SW480 (cell line): Measurements from ENCODE around the gene IFT22.
A peak's percentile ranks its signal among the peaks of the same experiment; 100 is the strongest.
"Not testable (repeated sequence)": the region's sequence is repeated elsewhere in the genome, so short reads cannot be mapped to it uniquely, and the experiment has no call there.

Experiments used
- DNase-seq: peaks from one replicate; pipeline ENCODE4 v3.0.0-alpha.2; 2016; ENCODE audit warnings: low spot score

The IFT22 gene

DNA sequence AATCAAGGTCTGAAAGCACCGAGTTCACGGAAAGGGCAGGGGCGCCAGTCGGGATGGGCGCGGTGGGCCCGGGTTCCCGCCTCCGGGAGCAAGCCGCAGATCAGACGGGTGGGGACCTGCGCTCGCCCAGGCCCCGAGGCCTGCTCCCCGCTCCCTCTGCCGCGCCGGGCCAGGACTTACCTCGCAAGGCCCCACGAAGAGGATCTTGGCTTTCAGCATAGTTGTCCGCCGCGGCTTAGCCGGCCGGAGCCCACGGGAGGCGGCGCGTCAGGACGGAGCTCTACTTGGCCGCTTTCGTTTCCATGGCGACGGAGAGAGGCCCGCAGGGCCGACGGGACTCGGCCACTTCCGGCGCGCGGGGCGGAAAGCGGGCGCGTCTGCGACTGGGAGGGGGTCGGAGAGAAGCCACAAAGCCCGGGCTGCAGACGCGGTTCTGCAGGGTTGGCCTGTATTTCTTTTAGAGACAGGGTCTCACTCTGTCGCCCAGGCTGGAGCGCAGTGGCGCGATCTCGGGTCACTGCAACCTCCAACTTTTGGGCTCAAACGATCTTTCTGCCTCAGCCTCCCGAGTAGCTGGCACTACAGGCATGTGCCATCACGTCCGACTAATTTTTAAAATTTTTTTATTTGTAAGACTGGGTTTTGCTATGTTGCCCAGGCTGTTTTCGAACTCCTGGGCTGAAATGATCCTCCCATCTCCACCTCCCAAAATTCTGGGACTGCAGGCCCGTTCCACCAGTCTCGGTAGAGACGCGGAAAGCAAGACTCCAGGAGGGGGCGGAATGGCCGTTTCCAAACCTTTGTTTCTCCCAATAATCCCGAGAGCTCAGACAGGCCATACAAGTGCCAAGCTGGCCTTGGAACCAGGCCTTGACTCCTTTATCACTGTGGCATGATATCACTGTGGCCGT lies at the start of gene IFT22:
Gene IFT22, minus strand, starts transcription at position 322 of the 911 bp plus-strand sequence. Its CDS starts 103 bp downstream, at position 219.
- DNase-seq = peak; percentile 93

DNA sequence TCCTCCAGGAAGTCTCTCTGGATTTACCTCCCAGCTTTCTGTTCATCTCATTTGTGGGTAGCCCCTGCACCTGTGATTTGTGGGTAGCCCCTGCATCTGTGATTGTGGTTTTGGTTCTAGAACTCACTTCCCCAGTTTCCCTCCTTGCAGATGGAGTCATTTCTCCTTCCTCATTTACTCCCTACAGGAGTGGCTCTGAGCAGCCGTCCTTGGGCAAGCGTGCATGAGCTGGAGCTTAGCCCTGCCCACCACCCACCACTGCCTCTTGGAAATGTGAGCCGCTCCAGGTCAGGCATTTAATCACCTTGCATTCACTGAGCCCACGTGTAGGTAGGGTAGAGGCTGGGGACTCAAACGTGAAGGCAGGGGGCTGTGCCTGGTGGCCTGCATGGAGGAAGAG lies 49.2 kb upstream of the IFT22 start:
- DNase-seq = no peak

DNA sequence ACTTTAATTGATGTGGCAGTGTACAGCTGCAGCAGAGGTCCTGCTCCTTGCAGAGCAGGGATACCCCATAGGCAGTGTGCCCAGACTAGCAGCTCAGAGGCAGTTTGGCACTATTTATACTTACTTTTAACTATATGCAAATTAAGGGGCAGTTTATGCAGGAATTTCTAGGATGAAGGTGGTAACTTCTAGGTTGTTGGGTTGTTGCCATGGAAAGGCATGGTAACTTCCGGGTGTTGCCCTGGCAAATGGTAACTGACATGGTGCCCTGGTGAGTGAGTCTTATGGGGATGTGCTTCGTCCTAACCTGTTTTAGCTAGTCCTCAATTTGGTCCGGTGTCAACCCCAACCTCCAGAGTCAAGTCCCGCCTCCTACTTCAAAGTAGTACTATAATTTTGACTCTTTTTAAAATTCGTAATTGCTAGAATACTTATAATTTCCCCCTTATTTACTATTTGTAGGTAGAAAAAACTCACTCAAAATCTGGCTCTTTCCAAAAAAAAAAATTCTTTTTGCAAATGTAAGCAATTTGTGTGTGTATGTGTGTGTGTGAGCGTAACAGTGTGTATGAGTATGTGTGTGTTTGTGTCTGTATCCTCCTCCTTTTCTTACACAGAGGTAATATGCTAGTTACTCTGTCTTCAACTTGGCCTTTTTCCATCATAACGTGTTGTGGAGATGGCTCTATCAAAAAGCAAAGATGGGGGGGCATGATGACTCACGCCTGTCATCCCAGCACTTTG lies 47.0 kb upstream of the IFT22 start:
- DNase-seq = no peak

DNA sequence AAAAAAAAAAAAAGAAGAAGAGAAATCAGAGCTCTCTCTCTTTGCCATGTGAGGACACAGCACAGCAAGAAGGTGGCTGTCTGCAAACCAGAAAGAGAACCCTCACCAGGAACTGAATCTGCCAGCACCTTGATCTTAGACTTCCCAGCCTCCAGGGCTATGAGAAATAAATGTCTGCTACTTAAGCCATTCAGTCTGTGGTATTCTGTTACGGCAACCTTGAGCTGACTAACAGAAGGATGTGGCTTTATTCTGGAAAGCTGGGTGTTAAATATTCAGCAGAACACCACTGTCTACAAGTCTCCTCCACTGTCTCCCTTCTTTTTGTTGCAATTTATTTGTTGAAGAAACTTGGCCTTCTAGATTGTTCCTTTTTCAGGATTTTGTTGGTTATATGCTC lies 46.1 kb upstream of the IFT22 start:
- DNase-seq = no peak

DNA sequence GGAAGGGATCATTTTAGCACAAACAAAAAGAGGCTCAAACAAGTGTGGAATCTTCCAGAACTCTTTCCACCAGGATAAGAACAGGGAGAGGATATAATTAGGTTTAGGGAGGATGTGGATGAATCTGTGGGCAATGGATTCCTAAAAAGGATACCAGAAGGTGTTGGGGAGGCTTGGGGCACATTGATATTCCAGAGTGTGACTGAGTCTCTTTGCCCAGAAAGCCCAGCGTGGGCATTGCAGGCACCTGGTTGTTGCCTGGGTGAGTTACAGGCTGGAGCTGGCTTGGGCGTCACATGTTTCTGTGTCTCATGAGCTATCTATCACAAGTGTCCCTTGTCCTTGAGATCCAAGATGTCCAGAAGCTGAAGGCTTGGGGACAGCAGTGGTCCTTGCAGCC lies 44.3 kb upstream of the IFT22 start:
- no peak for DNase-seq

DNA sequence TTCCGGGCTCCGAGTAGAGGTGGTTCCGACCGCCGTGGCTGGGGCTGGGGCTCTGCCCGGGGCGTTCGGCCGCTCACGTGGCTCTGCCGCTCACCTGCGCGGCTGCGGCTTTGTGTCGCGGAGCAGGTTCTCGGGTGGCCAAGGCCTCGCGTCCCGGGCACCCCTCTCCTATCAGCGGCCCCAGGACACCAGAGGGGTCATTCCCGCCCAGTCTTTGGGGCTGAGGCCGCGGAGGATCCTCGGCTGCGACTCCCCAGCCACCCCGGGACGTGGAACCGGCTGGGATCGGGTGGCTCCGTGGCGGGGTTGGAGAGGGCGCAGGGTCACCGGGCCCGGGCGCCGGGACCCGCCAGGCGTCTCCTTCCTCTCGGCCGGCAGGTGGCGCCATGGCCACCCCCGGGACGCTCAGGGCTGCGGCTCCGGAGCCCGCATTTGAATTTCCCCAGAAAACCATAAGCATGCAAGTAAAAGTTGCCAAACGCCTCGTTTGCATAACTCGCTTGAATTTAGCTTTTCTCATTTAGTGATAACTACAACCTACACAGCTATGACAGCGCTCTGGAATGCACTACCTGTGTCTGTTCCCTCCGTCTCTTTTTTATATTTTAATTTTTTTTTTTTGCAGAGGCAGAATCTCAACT lies 42.2 kb upstream of the IFT22 start:
- DNase-seq = peak; percentile 81

DNA sequence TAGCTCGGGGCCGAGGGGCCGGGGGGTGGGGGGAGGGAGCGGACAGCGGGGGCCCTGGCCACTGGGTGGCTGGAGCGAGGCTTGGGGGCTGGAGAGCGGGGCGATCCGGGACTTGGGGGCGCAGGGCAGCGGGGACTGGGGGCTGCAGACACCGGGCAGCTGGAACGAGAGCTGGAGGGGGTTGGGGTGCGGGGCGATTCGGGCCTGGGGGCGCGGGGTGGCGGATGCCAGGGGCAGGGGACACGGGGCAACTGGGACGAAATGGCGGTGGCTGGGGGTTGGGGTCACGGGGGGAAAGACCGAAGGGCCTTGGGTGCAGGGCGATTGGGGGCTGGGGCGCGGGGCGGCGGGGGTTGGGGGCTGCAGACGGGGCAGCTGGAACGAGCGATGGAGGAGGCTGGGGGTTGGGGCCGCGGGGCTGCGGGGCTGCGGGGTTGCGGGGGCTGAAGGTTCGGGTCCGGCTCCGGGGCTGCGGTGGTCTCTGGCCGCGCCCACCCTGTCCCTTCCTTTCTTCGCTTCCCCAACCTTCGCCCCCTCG lies 41.7 kb upstream of the IFT22 start:
- DNase-seq = no peak

DNA sequence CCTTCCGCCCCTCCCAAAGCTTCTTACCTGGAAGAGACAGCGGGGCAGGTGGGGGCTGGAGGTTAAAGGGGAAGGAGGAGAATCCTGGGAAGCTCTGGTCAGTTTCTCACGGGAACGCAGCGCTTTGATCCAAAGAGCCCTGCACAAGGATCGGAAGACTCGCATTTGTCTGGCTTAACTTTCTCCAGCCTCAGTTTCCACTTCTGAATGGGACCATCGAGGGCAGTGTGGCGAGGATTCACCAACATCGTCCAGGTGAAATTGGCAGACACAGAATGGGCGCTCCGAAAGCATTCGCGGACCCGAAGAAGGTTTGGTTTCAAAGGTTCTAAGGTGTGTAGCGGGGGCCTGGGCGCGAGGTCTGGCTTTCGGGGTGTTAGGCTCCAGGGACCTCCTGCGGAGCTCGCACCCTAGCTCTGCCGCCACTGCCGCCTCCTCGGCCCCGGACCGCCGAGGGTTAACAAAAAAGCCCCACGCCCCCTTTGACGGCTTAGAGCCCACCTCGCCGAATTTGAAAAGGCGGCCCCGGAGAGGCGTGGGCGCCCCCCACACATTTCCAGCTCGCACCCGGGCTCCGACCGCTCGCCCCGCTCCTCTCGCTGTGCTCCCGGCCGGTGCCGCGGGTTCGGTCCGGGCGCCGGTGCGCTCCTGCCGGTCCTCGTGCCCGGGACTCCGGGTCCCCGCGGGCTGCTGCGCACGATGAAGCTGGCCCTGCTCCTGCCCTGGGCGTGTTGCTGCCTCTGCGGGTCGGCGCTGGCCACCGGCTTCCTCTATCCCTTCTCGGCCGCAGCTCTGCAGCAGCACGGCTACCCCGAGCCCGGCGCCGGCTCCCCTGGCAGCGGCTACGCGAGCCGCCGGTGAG lies 41.0 kb upstream of the IFT22 start, which contains the start of gene COL26A1:
Gene COL26A1, plus strand, starts transcription at position 542 of the 862 bp plus-strand sequence. Its CDS starts 158 bp downstream, at position 700.
- peak; percentile 55 for DNase-seq

DNA sequence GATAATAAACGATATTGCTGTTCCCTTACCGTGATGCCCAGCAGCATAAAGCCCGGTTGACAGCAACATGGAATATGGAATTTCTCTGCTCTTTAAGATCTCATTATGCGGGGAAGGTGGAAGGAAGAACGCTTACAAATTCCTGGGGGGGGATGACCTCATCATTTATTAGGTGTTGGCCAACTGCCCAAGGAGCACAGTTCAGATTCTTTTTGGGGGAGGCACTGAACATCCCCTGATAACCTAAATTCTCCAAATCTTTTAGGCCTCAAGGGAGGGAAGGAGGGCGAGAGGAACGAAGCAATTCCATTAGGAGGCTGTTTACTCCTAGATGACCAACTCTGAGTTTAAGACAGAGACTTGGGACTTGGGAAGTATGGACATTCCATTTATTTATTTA lies 35.8 kb upstream of the IFT22 start:
- no peak for DNase-seq

DNA sequence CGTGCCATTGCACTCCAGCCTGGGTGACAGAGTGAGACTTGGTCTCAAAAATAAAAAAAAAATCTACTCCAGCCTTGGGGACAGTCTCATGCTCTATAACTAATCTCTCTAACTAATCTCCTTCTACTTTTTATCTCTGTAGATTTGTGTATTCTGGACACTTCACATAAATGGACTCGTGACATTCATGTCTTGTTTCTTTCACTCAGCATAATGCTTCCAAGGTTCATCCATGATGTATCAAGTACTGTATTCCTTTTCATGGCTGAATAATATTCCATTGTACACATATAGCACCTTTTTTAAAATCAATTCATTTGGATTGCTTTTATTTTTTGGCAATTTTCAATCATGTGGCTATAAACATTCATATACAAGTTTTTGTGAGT lies 31.3 kb upstream of the IFT22 start:
- no peak for DNase-seq

DNA sequence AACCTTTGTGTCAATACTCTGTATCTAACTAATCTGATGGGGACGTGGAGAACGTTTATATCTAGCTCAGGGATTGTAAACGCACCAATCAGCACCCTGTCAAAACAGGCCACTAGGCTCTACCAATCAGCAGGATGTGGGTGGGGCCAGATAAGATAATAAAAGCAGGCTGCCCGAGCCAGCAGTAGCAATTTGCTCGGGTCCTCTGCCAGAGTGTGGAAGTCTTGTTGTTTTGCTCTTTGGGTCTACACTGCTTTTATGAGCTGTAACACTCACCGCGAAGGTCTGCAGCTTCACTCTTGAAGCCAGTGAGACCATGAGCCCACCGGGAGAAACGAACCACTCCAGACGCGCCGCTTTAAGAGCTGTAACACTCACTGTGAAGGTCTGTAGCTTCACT lies 27.7 kb upstream of the IFT22 start:
- DNase-seq = not testable (repeated sequence)

DNA sequence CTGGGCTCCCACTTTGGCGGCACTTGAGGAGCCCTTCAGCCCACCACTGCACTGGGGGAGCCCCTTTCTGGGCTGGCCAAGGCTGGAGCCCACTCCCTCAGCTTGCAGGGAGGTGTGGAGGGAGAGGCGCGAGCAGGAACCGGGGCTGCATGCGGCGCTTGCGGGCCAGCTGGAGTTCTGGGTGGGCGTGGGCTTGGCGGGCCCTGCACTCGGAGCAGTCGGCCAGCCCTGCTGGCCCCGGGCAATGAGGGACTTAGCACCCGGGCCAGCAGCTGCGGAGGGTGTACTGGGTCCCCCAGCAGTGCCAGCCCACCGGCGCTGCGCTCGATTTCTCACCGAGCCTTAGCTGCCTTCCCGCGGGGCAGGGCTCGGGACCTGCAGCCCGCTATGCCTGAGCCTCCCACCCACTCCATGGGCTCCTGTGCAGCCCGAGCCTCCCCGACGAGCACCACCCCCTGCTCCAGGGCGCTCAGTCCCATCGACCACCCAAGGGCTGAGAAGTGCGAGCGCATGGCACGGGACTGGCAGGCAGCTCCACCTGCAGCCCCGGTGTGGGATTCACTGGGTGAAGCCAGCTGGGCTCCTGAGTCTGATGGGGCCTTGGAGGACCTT lies 26.9 kb upstream of the IFT22 start:
- DNase-seq = not testable (repeated sequence)

DNA sequence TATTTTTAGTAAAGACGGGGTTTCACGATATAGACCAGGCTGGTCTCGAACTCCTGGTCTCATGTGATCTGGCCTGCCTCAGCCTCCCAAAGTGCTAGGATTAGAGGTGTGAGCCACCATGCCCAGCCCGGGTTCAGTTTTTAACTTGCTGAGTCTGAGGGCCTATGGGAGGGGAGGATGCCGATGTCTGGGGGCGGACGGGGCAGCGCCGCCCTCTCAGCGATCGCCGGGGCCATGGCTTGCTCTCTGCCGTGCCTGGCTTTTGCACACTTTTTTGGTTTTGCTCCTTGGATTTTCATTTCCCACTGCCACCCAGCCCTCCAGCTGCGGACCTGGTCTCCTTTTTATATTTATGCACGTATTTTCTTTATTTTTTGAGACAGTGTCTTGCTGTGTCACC lies 25.9 kb upstream of the IFT22 start:
- DNase-seq = no peak

DNA sequence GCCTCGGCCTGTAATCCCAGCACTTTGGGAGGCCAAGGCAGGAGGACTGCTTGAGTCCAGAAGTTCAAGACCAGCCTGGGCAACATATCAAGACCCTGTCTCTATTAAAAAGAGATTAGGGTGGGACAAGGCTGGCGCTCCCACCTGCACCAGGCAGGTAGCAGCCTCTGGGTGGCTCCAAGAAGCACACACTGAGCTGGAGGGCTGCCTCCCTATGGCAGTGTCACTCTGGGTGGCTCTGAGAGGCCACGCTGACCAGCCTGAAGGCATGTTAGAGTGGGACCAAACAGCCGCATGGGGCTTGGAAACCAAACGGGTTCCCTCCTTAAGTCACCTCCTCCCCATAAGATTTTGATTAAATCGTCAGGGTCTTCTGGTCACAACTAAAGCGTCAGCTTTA lies 21.3 kb upstream of the IFT22 start:
- no peak for DNase-seq

DNA sequence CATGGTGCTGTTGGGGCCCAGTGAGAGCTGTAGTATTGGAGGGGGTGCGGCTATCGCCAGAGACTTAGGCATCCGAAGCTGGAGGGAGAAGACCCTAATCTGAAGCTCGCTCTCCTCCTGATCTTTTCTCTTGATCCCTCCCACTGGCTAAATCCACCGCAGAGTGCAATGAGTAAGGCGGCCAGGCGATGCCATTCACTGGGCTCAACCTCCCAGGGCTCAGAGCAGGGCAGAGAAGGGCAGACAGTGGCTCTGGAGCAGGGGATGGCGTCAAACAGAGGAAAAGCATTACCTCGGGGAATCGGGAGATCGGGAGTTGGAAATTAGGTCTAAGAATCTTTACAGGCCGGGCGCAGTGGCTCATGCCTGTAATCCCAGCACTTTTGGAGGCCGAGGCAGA lies 18.8 kb upstream of the IFT22 start:
- no peak for DNase-seq

DNA sequence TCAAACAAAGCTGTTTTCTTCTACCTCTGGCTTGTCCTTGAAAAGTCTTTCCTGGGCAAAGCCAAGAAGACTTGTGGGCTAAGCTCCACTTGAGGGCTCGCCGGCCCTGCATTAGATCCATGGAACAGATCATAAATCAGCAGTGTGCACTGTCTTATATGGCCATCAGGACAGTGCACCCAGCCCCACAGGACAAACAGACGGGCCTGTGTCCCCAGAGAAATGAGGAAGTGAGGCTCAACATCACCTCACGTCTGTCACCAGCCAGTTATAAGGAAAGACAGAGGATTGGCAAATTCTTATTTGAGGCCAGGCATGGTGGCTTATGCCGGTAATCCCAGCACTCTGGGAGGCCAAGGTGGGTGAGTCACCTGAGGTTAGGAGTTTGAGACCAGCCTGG lies 12.3 kb upstream of the IFT22 start:
- no peak for DNase-seq

DNA sequence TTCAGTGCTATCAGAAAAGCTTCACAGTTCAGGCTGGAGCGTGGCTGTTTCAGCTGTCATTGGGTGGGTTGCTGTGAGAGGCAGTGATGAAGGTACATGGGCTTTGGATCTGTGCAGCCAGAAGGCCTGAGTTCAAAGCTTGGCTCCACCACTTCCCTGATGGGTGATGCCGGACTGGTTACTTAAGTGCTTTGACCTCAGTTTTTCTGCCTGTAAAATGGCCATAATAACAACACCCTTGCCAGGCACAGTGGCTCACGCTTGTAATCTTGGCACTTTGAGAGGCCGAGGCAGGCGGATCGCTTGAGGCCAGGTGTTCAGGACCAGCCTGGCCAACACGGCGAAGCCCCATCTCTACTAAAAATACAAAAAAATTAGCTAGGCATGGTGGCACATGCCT lies 10.4 kb upstream of the IFT22 start:
- DNase-seq = no peak

DNA sequence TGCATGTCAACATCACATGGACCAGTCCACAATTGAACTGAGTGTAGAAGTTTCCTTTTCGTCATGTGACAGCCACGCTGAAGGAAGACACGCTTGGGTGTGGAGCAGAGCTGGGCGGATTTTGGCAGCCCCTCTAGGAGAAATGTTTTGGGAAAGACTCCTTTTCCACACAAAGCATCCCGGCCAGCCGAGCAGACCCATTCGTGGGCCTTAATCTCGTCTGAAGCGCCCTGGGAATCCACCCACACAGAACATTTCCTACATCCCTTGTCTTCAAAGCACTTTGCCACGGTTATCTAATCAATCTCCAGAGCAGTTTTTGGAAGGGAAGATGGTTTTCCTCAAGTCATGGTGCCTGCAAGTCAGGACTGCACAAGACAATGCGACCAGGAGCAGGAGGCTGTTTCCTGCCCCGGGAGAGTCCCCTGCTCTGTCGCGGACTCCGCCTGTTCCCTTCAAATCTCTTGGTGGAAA lies 8.4 kb upstream of the IFT22 start:
- DNase-seq = no peak

DNA sequence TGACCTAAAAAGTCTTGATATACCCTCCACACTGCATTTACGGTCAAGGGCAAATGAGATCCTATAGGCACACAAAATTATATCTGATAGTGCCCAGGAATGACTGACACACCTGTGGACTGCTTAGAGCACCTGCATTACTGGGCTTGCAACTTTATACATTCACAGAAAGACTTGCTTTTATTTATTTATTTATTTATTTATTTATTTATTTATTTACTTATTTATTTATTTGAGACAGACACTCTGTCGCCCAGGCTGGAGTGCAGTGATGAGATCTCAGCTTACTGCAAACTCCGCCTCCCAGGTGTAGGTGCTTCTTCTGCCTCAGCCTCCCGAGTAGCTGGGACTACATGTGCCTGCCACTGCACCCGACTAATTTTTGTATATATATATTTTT lies 6.5 kb upstream of the IFT22 start:
- no peak for DNase-seq

DNA sequence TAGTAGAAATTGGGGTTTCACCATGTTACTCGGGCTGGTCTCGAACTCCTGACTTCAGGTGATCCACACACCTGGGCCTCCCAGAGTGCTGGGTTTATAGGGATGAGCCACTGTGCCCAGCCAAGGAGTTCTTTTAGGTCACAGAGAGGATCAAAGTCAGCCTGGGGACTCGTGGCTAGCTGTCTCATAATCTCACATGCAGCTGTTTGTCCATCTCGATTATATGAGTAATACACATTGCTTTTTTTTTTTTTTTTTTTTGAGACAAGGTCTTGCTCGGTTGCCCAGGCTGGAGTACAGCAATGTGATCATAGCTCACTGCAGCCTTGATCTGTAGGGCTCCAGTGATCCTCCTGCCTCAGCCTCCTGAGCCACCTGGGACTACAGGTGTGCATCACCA lies 2.2 kb downstream of the IFT22 start:
- no peak for DNase-seq

DNA sequence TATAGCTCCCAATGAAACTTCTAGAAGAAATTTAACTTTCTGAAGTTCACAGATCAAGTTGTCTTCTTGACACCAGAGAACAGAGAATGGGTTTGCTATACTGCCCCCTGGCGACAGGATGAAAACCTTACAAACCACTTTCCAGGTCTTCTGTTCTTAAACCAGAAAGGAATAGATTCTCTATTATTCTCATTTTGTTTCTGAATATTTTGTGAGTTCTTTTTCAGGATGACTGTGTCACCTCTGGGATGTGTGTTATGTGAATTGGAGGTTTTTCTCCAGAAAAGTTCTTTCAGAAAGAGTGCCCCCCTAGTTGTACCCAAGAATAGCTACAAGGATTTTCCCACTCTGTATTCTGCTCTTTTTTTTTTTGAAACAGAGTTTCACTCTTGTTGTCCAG lies 6.3 kb downstream of the IFT22 start:
- peak; percentile 54 for DNase-seq
